GM12874 (cell line): Measurements from ENCODE around the gene PRRG2.

Experiments
- TF ChIP-seq, protein P1 (sequence below): IDR thresholded peaks from 2 replicates; pipeline ENCODE4 v1.5.1; 2011; ENCODE audit warnings: low read depth, mild to moderate bottlenecking, control low read depth, low read length, moderate library complexity; ENCODE audit not compliant: insufficient read depth

Gene PRRG2

GRCh38 chr19:49580264-49581006 is 681 bp upstream of the PRRG2 start, which contains the start of gene NOSIP:
Gene NOSIP, minus strand, starts transcription at chr19:49580556. Its CDS starts 19,865 bp downstream, at chr19:49560691.
- TF ChIP-seq, protein P1, sequence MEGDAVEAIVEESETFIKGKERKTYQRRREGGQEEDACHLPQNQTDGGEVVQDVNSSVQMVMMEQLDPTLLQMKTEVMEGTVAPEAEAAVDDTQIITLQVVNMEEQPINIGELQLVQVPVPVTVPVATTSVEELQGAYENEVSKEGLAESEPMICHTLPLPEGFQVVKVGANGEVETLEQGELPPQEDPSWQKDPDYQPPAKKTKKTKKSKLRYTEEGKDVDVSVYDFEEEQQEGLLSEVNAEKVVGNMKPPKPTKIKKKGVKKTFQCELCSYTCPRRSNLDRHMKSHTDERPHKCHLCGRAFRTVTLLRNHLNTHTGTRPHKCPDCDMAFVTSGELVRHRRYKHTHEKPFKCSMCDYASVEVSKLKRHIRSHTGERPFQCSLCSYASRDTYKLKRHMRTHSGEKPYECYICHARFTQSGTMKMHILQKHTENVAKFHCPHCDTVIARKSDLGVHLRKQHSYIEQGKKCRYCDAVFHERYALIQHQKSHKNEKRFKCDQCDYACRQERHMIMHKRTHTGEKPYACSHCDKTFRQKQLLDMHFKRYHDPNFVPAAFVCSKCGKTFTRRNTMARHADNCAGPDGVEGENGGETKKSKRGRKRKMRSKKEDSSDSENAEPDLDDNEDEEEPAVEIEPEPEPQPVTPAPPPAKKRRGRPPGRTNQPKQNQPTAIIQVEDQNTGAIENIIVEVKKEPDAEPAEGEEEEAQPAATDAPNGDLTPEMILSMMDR, result no peak

- TF ChIP-seq, protein P1, result no peak
Measured at GRCh38 chr19:49583239-49583638, 2.1 kb downstream of the PRRG2 start.

DNA sequence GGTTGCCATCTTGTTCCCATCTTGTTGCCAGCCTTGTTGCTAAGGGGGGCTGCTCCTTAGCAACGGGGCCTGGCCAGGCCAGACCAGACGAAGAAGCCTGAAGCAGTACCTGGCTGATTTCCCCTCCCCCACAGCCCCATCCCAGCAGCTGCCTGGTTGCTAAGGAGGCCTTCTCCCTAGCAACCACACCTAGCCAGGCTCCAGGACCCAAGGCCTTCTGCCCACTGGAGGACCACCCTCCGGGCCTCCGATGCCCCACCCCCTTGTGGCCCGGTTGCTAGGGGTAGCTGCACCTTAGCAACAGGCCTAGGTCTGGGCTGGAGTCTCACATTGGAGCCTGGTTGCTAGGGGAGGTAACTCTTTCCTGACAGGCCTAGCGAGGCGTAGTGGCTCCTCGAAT is 3.9 kb downstream of the PRRG2 start:
- TF ChIP-seq, protein P1, result no peak

- TF ChIP-seq, protein P1, result no peak
Measured at GRCh38 chr19:49587227-49587626, 6.1 kb downstream of the PRRG2 start.

- TF ChIP-seq, protein P1, result no peak
Measured at GRCh38 chr19:49588365-49589122, 7.4 kb downstream of the PRRG2 start.

DNA sequence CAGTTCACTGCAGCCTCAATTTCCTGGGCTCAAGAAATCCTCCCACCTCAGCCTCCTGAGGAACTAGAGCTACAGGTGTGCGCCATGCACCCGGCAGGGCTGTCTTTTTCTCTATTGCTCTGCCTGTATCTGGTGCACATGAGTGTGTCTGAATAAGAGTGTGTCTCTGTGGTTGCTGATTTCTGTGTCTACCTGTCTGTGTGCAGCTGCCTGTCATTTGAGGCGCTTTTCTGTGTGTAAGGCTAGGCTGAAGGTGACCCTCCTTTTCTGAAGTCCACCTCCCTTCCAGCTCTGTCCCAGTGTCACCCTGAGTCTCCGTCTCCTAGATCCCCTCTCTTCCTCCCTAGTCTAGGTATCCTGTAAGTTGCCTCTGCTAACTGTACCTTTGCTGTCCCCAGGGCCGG is 8.4 kb downstream of the PRRG2 start:
- TF ChIP-seq, protein P1, result no peak
